ENCODE results near the gene FKBP15.

GRCh38 chr9:113222482-113222841 is 1.4 kb upstream of the FKBP15 start:
- TF ChIP-seq CTCF (conservative IDR thresholded peaks at IDR 0.05; ENCODE audit: low read depth in 2 of 2) (no peak), EZH2phosphoT487 (IDR thresholded peaks at IDR 0.05; ENCODE audit: unreplicated experiment) (no peak), POLR2AphosphoS5 (IDR thresholded peaks at IDR 0.05; ENCODE audit: low read depth) (no peak), JUNB (IDR thresholded peaks at IDR 0.05; ENCODE audit: unreplicated experiment) (no peak), REST (IDR thresholded peaks at IDR 0.05; ENCODE audit: unreplicated experiment) (no peak), EZH2 (IDR thresholded peaks at IDR 0.05; ENCODE audit: low read depth, unreplicated experiment) (no peak), ETS1 (IDR thresholded peaks at IDR 0.05) (no peak)

Data from GM23338 (cell line).